Activated CD8-positive, alpha-beta memory T cell treated with anti-CD3 and anti-CD28 coated beads for 4 hours (primary cell): ENCODE results near the gene CAMKK2.
A peak's percentile ranks its signal among the peaks of the same experiment; 100 is the strongest.
"Not testable (repeated sequence)": the region's sequence is repeated elsewhere in the genome, so short reads cannot be mapped to it uniquely, and the experiment has no call there.

Source experiments
- DNase-seq, 2 donors: peaks; one replicate each; pipeline ENCODE4 v3.0.0-alpha.2; 2020; ENCODE audit warnings: low read depth in 2 of 2

CAMKK2 gene

DNA sequence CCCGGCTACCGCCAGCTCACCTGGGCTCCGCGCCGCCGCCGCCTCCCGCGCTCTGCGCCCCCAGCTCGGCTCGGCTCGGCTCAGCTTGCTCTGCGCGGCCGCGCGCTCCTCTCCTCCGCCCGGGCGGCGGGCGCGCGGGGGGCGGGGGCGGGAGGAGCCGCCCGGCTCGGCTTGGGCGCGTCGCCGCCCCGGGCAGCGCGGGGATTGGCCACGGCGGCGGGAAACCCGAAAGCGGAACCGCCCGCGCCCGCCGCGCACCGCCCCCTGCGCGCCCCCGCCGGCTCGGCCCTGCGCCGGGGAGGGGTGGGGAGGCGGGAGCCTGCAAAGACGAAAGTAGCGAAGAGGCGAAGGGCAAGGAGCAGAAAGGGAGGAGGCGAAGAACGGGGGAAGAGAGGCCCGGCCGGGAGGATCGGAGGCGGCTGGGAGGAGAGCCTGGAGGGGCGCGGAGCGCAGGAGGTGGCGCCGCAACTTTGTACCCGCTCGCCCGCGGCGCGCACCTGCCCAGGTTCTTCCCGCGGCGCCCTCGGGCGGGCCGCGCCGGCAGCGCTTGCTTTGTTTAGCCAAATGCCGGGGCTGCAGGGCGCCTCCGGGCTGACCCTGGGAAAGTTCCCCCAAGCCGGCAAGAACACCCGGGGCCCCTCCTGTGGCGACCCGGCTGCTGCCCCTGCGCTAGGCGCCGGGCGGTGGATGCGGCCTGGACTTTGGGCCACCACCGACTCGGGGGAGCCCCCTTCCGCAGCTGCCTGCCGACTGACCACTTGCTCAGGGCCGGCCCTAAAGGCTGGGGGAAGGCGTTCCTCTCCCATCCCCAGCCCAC, at the start of gene CAMKK2:
TSS of gene CAMKK2 (minus strand) at position 92 of the 817 bp plus-strand sequence. CDS start 22,183 bp downstream, outside the sequence.
- DNase-seq: peak; percentile 72 to 77

DNA sequence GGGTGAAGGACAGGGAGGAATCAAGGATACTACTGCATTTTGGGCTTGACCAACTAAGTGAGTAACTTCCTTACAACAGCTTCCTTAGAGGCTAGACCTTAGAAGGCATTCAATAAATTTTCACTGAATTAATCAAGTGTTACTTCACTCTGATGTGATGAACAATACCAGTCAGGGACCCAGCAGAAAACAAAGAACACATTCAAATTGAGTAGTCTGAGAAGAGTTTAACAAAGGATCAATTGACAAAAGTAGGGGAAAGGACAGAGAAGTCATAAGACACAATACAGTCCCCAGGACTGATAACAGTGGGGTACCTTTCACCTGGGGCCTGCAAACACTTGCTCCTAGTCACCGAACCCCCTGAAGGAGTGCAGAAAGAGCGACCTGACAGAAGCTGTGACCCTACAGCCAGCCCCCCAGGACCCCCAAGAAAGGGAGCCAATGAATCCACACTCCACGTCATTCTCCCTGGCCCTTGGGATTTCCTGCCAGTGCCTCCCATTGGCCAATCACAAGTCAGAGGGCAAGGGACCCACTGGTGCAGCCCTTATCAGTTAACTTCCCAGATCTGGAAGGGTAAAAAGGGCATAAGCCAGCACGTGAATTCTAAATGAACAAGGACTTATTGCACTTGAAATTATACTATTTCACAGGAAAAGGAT, 48.8 kb upstream of the CAMKK2 start:
- no peak for DNase-seq

DNA sequence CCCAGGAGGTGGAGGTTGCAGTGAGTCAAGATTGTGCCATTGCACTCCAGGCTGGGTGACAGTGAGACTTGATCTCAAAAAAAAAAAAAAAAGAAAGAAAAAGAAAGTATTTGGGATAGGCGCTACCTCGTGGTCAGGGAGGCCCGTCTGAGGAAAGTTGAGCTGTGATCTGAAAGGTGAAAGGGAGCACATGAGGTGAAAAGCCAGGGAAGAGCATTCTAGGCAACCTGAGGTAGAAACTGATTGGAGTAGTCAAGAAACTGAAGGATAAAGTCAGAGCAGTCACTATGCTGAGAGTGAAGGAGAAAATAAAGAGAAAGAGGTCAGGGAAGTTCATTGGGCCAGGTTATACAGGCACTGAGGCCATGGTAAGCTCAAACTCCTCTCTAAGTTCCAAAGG, 48.0 kb upstream of the CAMKK2 start:
- no peak for DNase-seq

DNA sequence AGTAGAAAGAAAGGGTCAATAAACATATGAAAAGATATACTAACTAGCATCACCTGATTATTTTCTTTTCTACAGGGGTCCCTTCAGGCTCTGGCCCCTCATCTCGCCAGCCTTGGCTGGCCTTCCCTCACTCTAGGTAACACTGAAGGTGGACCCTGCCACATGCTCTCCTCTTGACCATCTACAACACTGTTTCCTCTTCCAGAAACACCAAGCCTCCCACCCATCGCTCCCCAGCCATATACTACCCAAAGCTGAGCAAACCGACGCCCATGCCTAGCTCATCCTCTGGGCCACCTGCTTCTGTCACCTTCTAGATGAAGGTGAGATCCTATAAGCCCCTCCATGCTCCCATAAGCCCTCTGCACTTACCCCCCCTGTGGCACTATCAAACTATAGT, 40.9 kb upstream of the CAMKK2 start:
- no peak for DNase-seq

DNA sequence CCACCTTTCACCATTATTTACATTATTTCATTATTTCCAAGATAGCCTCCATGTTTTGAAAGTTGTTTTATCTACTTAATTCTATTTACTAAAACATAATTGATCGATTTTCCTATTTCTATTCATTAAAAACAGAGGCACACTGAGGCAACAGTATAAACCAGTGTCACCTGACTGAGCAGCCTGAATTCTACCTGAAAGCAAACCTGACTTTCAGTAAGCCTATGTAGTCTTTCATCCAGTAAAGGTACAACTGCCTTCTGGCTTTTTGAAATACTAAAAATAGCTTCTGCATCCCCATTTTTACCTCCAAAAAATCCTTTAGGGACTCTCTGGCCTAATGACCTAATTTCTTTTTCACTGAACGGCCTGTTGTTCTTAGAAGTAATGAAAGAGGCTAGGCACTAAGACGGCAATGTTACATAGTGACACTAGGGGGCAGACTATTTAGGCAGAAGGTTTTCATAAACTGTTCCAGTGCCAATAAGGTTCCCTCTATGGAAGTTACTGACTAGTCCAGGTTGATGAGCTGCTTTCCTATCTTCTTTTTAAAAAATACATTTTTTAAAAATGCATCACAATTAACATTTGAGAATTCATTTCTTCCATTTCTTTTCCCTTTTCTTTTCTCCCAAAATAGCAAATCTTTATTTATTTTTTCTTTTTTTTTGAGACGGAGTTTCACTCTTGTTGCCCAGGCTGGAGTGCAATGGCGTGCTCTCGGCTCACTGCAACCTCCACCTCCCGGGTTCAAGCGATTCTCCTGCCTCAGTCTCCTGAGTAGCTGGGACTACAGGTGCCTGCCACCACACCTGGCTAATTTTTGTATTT, 38.2 kb upstream of the CAMKK2 start:
- peak in 1 of 2 donors; percentile 7 for DNase-seq

DNA sequence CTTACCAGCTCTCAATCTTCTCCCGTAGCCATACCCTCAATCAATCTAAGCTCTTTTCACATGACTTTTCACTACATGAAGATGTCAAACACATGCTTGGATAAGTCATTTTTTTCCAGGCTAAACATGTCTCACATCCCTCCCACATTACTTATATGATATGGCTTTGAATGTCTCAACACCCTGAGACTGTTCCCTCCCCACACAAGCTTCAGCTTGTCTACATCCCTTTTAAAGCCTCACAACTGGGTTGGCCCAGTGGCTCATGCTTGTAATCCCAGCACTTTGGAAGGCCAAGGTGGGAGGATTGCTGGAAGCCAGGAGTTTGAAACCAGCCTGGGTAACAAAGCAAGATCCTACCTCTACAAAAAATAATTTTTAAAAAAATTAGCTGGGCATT, 37.2 kb upstream of the CAMKK2 start:
- no peak for DNase-seq

DNA sequence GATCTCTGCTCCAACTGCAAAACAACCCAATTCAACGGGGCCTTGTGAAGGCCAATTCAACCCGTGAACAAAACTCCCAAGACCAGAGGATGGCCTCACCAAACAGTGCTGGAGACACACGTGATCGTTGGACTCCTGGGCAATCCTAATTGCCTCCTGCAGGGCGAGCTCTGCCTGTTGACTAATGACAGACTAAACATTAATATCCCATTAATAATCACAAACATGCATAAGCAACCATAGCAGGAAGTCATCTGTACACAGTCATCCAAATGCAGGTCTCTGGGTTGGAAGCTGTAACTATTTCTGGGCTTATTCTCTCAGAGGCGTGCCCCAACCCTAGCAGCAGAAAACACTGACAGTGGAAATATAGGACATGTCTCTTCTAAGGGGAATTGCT, 34.7 kb upstream of the CAMKK2 start:
- DNase-seq: no peak

DNA sequence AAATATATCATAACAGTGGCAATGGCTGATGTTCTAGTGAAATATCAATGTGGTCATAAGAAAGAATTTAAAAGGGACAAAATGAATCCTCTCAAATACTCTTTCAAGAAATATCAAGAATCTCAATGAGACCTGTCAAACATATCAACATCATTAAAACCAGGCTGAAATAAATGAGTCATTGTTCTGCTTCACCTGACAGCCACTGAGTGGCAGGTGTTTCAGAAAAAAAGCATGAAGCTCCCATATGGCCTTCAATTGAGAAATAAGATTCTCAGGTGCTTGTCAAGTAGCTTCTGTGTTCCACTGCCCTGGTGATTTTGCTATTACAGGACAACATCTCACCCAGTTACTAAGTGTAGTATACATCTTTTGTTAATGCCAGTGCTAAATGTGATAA, 34.2 kb upstream of the CAMKK2 start:
- DNase-seq: no peak

DNA sequence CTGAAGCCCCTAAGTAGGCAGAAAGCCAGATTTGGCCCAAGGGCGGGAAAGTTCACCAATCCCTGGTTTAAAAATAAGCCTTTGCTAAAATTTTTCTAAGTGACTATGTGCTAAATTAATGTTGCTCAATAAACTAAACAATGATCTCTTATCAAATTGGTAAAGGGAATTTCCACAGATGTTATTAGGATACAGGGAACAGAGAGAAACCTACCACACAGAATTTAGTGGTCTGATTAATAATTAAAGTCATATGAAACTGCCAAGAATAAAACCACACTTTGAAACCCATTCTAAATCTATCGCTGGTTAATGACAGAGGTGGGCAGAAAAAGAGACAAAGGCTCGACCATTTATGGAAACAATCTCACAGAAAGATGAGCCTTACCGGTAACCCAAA, 33.7 kb upstream of the CAMKK2 start:
- DNase-seq: no peak

DNA sequence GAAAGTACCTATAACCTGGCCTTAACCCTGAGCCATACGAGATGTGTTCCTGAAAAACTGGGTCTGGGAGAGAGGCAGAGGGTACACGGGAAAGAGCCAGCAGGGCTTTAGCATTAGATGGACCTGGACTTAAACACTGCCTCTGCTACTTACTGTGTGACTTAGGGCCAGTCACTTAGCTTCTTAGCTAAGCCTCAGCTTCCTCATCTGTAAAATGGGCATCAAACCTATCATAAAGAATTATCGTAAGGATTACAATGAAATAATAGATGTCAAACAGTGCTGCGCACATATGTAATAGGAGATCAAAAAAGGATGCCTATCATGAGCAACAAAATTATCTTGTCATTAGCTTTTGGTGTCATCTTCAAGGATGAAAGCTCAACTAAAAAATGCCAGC, 32.1 kb upstream of the CAMKK2 start:
- DNase-seq: no peak

DNA sequence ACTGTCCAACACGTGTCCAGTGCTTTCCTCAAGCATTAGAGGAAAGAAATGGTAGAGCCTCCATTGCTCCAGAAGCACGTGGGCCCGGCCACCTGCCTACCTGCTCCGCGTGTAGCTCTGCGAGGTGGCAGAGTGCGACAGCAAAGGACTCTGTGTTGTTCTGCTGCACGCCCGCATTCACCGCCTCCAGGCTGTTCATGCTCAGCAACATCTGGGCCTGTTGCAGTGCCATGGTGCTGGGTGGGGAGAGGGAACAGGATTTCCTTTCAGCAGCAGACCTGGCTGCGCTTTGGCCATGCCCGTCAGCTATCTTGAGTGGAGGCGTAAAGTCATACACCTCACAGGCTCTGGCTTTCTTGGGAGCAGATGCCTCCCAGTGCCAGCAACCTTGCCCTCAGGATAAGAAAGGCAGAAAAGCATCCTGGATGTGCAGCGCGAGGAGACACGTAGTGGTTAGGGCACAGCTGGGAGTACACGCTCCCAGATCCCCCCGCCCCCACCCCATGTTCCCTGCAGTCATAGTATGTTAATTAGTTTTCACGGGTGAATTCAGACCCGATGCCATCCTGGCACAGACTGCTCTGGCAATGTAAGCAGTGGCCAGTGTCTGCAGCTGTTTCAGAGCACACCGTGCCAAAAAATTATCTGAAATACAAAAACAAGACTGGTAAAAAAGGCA, 30.6 kb upstream of the CAMKK2 start:
- DNase-seq: no peak

DNA sequence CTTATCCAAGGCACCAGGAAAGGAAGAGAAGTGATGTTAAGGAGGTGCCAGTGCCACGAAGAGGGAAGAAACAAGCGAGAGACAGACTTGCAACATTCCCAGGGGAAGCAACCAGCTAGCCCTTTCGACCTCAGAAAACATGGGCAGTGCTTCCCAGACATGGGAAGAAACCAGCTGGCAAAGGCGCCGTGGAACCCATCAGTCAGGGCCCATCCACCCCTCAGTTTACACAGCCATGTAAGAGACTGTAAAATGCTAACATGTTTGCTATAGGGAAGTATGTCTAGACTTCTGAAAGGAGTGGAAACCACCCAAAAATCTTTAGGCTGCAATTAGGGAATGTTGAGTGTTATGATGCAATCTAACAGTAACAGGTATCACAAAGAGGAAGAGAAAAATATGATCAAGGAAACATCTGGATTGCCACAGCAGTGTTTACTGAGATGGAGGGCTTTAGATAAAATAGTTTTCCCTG, 29.4 kb upstream of the CAMKK2 start:
- no peak for DNase-seq

DNA sequence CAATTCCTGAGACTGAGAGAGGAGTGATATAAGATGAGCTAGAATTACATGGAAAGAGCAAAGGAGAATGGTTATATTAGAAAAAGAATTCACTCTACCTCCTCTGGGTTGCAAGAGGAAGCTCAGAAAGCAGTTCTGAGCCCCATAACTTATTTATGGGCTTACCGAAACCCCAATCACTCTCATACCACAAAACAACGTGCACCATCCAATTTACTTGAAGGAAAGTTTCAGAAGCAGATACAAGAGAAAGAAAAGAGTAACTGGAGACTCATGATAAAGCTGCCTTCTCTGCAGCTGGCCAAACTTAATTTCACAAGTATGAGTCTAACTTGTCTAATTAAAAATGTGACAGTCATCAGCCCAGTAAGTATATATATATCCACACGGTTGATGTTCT, 27.4 kb upstream of the CAMKK2 start:
- DNase-seq: no peak

DNA sequence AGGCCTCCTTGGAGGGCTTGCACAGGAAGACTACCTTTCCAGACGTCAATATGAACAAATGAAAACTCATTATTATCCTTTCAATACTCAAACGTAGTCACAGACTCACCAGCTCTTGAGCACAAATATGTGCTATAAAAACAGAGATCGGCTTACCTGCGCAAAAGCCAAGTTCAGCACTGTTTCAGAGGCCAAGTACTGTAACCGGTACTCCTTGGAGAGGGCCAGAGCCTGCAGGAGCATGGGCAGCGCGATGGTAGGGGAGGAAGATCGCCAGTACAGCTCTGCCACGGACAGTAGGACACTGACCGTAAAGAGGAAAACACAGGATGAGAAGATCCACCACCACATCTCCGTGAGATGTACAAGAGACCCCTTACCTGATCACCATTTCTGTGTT, 21.6 kb upstream of the CAMKK2 start:
- DNase-seq: no peak

DNA sequence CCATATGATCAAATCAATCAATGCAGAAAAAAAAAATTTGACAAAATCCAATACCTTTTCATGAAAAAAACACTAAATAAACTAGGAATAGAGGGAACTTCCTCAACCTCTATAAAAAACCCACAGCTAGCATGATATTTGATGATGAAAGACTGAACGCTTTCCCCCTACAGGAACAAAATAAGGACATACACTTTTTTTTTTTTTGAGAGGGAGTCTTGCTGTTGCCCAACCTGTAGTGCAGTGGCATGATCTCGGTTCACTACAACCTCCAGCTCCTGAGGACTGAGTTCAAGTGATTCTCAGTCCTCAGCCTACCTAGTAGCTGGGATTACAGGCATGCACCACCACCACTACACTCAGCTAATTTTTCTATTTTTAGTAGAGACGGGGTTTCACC, 17.9 kb upstream of the CAMKK2 start:
- no peak for DNase-seq

DNA sequence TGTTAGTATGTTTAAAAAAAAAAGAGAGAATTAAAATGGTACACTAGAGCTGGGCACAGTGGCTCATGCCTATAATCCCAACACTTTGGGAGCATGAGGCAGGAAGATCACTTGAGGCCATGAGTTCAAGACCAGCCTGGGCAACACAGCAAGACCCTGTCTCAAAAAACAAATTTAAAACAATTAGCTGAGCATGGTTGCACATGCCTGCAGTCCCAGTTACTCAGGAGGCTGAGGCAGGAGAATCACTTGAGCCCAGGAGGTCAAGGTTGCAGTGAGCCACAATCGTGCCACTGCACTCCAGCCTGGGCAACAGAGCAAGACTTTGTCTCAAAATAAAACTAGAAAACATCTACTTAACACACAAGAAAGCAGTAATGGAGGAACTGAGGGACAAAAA, 13.7 kb upstream of the CAMKK2 start:
- not testable (repeated sequence) for DNase-seq

DNA sequence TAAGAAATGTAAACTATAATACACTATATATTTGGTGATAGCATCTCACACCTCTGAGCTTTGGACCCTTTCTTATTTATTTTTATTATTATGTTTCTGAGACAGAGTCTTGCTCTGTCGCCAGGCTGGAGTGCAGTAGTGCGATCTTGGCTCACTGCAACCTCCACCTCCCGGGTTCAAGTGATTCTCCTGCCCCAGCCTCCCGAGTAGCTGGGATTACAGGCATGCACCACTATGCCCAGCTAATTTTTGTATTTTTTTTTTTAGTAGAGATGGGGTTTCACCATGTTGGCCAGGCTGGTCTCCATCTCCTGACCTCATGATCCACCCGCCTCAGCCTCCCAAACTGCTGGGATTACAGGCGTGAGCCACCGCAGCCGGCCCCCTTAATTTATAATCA, 10.9 kb upstream of the CAMKK2 start:
- DNase-seq: not testable (repeated sequence)

DNA sequence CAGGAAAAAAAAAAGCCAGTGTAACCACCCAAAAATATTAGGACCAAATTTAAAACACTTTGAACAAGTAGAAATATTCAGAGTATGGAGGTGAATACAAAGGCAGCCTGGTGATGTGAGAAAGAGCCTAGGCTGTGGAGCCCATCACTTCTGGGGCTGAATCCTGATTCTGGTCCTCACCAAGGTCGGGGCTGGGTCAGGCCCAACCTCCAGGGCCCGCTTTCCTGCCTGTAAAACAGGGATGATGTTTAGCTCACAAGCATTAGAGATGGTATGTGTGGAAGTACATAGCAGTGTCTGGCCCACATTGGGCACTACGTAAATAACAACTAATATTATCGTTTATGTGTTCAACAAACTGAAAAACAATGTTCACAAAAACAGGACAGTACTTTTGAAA, 7.8 kb upstream of the CAMKK2 start:
- no peak for DNase-seq

DNA sequence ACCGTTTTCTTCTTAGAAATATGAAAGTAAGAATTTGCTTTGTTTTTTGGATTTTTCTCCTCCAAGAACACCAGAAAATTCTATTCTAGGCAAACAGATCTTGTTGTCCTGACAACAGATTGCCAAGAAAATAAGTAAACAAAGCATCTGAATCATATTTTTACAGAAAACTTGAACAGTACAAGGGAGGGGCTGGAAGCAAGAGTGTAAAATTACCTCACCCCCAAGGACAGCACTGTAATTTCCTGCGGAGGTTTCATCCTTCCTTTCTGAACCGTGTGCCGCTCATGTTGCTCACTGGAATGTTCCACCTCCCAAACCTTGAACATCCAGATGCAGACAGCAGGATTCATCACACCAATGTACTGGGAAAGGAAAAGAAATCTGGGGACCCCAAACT, 5.4 kb upstream of the CAMKK2 start:
- no peak for DNase-seq

DNA sequence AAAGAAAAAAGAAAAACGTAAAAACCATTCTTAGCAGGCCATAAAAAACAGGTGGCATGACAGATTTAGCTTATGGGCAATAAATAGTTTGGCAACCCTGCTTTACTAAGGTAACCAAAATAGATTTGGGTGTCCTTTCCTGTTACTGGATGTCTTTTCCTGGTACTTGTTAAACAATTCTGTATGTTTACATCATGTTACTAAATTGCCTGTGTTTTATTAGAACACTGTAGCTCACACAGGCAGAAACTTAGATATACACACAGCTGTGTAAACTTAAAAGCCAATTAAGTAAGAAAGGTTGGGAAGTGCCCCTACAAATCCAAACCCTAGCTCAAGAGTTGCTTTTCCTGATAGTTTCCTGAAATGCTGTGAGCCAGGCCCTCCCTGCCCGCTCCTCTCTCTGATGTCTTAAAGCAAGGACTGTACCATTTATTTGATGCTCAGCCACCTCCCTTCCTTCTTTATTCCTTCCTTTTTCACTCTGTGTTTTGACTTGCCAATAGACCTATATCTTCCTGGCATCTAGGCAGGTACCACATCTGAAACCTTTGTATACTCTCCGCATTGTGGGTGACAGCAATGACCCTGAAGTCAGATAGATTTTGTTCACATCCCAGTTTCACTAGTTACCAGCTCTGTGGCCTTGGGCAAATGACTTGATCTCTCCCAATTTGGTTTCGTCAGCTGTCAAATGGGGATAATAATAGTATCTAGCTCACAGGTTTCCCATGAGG, 3.7 kb upstream of the CAMKK2 start:
- no peak for DNase-seq

DNA sequence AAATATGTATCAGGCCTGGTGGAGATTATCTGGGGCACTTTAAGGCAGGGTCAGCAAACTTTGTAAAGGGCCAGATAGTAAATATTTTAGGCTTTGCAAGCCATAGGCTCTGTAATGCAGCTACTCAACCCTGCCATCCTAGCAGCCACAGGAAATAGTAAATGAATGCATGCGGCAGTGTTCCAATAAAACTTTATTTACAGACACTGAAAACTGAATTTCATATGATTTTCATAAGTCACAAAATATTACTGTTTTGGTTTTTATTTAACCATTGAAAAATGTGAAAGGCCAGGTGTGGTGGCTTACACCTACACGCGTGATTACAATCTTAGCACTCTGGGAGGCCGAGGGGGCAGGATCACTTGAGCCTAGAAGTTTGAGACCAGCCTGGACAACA, 3.2 kb upstream of the CAMKK2 start:
- no peak for DNase-seq
